ENCODE measurements around the gene RELB.

The RELB gene

GRCh38 chr19:45061965-45062364, 60.7 kb downstream of the RELB start:
- Histone ChIP-seq H2AFZ (ENCODE audit: low read depth, low read length, severe bottlenecking) (no peak overlapping the region), H3K9me2 (replicated peaks; ENCODE audit: insufficient read depth, low read length) (no peaks in the 10 kb centered on the region), H3K9me3 (ENCODE audit: insufficient read depth, low read length) (no peaks in the 10 kb centered on the region), H3K27ac (ENCODE audit: low read depth, low read length) (no peak overlapping the region), H3F3A (ENCODE audit: insufficient read depth) (no peaks in the 10 kb centered on the region), H3K4me2 (ENCODE audit: low read depth, low read length, poor library complexity, severe bottlenecking) (no peak overlapping the region), H3K36me3 (ENCODE audit: low read length) (peaks cover 10% of the 10 kb centered on the region), H4K20me1 (ENCODE audit: low read depth, low read length) (no peaks in the 10 kb centered on the region), H3K79me2 (ENCODE audit: insufficient read depth, low read length) (0 out of 2 replicates have a peak, but pooled peaks cover 3% of the 10 kb centered on the region), H3K27me3 (ENCODE audit: low read length) (no peaks in the 10 kb centered on the region), H3K4me3 (ENCODE audit: insufficient read depth, low read length, poor library complexity, severe bottlenecking) (no peak overlapping the region), H3K9ac (ENCODE audit: low read length) (no peak overlapping the region)
- TF ChIP-seq EZH2phosphoT487 (conservative IDR thresholded peaks at IDR 0.05; ENCODE audit: low read length) (no peak), CTCF (IDR thresholded peaks at IDR 0.05; ENCODE audit: insufficient read depth, low read length, poor library complexity, severe bottlenecking) (no peak)

DNA sequence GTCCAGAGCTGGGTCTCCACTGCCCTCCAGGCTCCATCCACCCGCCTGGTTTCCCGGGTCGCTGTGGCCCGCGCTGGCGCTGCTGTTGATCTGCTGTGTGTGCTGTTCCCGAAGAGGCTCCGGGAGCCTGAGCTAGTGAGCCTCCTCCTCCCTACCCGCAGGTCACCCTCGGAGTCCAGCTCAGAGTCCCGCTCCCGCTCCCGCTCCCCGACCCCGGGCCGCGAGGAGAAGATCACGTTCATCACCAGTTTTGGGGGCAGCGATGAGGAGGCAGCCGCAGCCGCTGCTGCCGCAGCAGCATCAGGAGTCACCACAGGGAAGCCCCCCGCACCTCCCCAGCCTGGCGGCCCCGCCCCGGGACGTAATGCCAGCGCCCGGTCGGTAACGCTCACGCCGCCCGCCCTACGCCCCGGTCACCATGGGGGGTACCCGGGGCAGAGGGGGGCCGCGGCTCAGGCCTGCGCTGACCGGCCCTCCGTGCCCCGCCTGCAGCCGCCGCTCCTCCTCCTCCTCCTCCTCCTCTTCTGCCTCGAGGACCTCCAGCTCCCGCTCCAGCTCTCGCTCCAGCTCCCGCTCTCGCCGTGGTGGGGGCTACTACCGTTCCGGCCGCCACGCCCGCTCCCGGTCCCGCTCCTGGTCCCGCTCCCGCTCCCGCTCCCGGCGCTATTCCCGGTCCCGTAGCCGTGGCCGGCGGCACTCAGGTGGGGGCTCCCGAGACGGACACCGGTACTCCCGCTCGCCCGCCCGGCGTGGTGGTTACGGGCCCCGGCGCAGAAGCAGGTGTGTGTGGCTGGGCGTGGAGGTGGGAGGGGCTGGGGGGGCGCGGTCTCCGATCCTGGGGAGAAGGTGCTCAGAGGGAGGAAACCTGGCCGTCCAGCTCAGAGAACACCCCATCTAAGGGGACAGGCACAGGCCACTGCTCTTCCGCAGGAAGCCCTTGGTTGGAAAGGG, 62.9 kb downstream of the RELB start:
- Histone ChIP-seq H3K9me3 (ENCODE audit: insufficient read depth, low read length) (no peaks in the 10 kb centered on the region), H3K79me2 (ENCODE audit: insufficient read depth, low read length) (0 out of 2 replicates have a peak, but pooled peaks cover 3% of the 10 kb centered on the region), H3K27me3 (ENCODE audit: low read length) (no peaks in the 10 kb centered on the region), H4K20me1 (ENCODE audit: low read depth, low read length) (no peaks in the 10 kb centered on the region), H3K27ac (ENCODE audit: low read depth, low read length) (no peak overlapping the region), H3K9me2 (replicated peaks; ENCODE audit: insufficient read depth, low read length) (no peaks in the 10 kb centered on the region), H3K4me2 (ENCODE audit: low read depth, low read length, poor library complexity, severe bottlenecking) (no peak overlapping the region), H3K36me3 (ENCODE audit: low read length) (peaks cover 10% of the 10 kb centered on the region), H3K4me3 (ENCODE audit: insufficient read depth, low read length, poor library complexity, severe bottlenecking) (no peak overlapping the region), H3K9ac (ENCODE audit: low read length) (no peak overlapping the region), H3F3A (ENCODE audit: insufficient read depth) (0 out of 2 replicates have a peak, but pooled peaks cover 4% of the 10 kb centered on the region), H2AFZ (ENCODE audit: low read depth, low read length, severe bottlenecking) (no peak overlapping the region)
- TF ChIP-seq EZH2phosphoT487 (conservative IDR thresholded peaks at IDR 0.05; ENCODE audit: low read length) (no peak), CTCF (IDR thresholded peaks at IDR 0.05; ENCODE audit: insufficient read depth, low read length, poor library complexity, severe bottlenecking) (no peak)

GRCh38 chr19:45066921-45067661, 65.8 kb downstream of the RELB start:
- Histone ChIP-seq H3K27ac (ENCODE audit: low read depth, low read length) (no peak overlapping the region), H2AFZ (ENCODE audit: low read depth, low read length, severe bottlenecking) (no peak overlapping the region), H3K27me3 (ENCODE audit: low read length) (no peaks in the 10 kb centered on the region), H3K9me3 (ENCODE audit: insufficient read depth, low read length) (no peaks in the 10 kb centered on the region), H4K20me1 (ENCODE audit: low read depth, low read length) (no peaks in the 10 kb centered on the region), H3K79me2 (ENCODE audit: insufficient read depth, low read length) (peaks cover 3% of the 10 kb centered on the region; the same call in 1 of the 2 replicates), H3K4me2 (ENCODE audit: low read depth, low read length, poor library complexity, severe bottlenecking) (no peak overlapping the region), H3K4me3 (ENCODE audit: insufficient read depth, low read length, poor library complexity, severe bottlenecking) (no peak overlapping the region), H3K9me2 (replicated peaks; ENCODE audit: insufficient read depth, low read length) (no peaks in the 10 kb centered on the region), H3K36me3 (ENCODE audit: low read length) (peaks cover 3% of the 10 kb centered on the region; the same call in 1 of the 2 replicates), H3K9ac (ENCODE audit: low read length) (no peak overlapping the region), H3F3A (ENCODE audit: insufficient read depth) (0 out of 2 replicates have a peak, but pooled peaks cover 9% of the 10 kb centered on the region)
- no peak for TF ChIP-seq CTCF (IDR thresholded peaks at IDR 0.05; ENCODE audit: insufficient read depth, low read length, poor library complexity, severe bottlenecking)
- TF ChIP-seq EZH2phosphoT487 (conservative IDR thresholded peaks at IDR 0.05; ENCODE audit: low read length): no peak
